ENCODE measurements around the gene STXBP1.

STXBP1 gene

DNA sequence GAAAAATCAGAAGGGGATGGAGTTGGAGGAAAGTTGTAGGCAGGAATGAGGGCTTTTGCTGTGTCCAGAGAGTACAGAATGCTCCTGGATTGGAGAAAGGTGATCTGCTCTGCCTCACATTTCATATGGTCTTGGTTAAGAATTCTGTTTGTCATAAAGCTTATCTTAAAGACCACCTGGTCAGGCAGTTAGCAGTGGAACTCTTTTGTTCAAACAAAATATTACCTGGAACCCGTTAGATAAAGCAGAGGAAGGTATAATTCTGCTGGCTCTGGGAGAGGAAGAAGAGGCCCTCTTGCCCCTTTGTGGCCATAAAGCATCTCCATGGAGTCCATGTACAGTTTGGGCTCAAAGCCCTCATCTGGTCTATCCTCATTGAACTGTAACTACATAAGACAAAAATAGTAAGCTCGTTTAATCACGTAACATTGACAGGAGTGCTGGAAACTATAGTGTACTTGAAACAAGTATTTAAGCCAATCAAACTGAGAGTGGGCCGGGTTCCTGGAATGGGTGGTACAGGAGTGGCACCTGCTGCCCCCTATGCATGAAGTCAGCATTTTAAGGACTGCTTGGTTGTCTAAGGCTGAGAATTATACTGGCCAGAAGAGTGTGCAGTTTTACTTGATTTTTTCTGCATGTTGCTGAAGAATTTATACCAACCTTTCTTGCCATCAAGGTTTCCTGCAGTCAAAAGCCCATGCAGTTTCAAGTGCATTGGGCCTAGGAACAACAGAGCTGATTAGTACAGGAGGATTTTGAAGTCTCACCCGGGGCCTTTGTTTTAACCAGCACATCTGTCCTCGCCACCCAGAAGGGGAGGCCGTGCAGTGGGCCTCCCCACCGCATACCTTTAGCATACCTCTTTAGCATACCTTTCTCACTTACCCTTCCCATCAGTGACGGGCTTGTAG, 39.9 kb downstream of the STXBP1 start:
- no peak for DNase-seq (ENCODE audit: extremely low read depth in 1 of 2, low read depth in 1 of 2)

DNA sequence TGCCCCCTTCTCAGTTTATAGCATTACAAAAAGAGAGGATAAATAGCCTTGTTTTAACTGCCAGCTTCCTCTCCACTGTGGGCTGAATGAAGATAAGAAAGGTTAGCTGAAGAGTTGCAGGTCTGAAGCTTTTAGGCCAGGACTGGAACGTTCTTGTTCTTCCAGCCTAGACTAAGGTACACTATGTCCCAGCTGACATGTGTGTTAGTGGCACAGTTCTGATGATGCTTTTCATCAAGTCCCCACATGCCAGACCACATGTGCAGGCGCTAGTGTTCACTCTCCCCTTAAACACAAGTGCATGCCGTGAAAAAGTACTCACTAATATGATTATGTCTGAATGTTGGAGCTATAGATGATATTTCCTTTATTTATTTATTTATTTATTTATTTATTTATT, 40.7 kb downstream of the STXBP1 start:
- no peak for DNase-seq (ENCODE audit: extremely low read depth in 1 of 2, low read depth in 1 of 2)

DNA sequence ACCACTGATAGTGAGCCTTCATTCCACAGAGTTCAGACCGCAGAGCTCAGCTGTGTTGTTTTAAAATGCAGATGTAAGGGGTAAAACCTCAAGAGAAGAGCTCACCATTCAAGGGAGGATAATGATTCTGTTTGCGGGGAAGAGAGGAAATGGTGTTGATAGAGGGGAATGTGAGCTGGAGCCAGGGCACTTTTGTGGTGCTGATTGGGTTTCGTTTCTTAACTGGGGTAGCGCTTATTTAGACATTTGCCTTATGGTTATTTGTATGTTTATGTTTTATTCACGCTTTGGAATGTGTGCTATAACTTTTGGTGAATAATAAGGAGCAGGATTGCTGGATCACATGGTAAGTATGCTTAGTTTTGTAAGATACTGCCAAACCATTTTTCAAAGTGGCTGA, 42.5 kb downstream of the STXBP1 start:
- DNase-seq (ENCODE audit: extremely low read depth in 1 of 2, low read depth in 1 of 2), result no peak

- DNase-seq (ENCODE audit: extremely low read depth in 1 of 2, low read depth in 1 of 2), result no peak
These were observed 46.4 kb downstream of the STXBP1 start for GRCh38 chr9:127658428-127658827.

GRCh38 chr9:127660886-127661741, 49.0 kb downstream of the STXBP1 start:
- DNase-seq (ENCODE audit: extremely low read depth in 1 of 2, low read depth in 1 of 2), result no peak

GRCh38 chr9:127662617-127663016, 50.5 kb downstream of the STXBP1 start:
- DNase-seq (ENCODE audit: extremely low read depth in 1 of 2, low read depth in 1 of 2), result no peak

DNA sequence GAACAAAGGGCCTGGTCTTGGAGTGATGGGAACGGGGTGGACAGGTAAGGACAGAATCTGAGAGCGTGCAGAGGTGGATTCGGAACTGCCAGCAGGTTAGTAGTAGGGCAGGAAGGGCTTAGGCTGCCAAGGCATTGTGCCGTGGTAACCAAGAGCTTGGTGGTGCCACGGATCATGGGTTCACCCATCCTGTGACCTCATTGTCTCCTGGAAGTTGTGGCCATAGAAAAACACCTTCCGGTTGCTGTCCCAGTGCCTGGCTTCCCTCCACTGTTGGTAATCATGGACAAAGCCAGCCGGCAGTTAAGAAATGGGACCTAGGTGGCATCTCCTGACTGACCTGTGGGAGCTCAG, 52.2 kb downstream of the STXBP1 start:
- DNase-seq (ENCODE audit: extremely low read depth in 1 of 2, low read depth in 1 of 2), result no peak

DNA sequence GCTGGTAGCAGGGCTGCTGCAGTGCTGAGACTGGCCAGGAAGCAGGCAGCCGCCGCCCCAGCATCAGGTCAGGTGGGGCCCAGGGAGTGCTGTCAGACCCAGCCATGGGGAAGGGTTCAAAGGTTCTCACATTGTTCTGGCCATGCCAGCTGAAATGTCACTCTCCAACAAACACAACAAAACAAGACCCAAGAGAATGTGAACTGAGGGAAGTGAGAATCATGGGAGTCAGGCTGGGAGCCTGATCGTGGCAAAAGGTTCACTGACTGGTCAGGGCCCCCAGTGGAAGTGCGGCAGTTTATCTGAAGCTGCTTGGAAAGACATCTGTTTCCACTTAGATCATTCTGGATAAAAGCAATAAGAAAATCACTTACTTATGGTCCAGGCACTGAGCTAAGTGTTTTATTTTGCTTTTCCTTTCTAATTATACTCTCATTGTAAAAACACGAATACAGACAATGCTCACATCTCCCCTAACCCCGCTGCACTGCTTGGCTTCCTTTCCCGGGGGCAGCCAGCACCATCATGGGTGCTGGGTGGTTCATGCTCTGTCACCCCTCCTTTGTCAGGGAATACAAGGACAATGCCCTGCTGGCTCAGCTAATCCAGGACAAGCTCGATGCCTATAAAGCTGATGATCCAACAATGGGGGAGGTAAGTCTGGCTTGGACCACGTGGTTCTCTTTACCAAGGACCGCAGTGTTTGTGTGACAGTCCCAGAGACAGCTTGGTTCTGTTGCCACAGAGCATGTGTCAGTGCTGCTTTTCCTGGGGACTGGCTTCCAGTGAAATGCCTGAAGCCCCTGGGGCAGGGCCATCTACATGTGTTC, 52.8 kb downstream of the STXBP1 start:
- no peak for DNase-seq (ENCODE audit: extremely low read depth in 1 of 2, low read depth in 1 of 2)

GRCh38 chr9:127667127-127667844, 55.2 kb downstream of the STXBP1 start:
- DNase-seq (ENCODE audit: extremely low read depth in 1 of 2, low read depth in 1 of 2), result no peak

DNA sequence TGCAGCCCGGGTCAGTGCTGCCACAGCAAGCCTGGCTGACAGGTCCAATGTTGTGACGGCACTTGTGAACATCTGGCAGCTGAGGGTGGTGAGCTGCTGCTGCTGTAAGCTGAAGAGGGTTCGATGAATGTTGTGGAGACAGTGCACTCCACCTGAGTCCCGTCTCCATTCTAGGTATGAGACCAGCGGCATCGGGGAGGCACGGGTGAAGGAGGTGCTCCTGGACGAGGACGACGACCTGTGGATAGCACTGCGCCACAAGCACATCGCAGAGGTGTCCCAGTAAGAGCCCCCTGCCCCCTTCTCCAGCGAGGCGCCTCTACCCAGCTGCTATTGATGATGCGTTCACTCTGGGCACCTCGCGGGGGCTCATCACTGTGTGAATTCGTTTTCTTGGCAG, 55.8 kb downstream of the STXBP1 start:
- no peak for DNase-seq (ENCODE audit: extremely low read depth in 1 of 2, low read depth in 1 of 2)

GRCh38 chr9:127673234-127673633, 61.2 kb downstream of the STXBP1 start:
- DNase-seq (ENCODE audit: extremely low read depth in 1 of 2, low read depth in 1 of 2), result no peak

GRCh38 chr9:127676638-127677037, 64.6 kb downstream of the STXBP1 start:
- no peak for DNase-seq (ENCODE audit: extremely low read depth in 1 of 2, low read depth in 1 of 2)

DNA sequence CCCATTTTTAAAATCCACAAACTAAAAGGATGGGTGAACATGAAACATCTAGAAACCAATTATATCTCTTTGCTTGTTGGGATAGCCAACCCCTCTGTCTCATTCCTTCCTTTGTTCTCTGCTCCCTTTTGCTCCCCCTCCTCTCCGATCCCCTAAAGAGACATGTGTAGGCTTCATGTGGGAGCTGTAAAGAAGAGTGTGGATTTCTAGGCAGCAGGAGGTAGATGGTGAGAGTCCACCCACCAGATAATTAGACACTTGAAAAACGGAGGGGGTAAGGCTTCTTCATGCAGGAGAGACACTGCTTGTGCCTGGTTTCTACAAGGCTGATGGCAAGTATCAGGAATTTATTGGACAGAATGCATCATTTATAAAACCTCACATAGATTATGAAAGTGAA, 67.4 kb downstream of the STXBP1 start:
- no peak for DNase-seq (ENCODE audit: extremely low read depth in 1 of 2, low read depth in 1 of 2)

DNA sequence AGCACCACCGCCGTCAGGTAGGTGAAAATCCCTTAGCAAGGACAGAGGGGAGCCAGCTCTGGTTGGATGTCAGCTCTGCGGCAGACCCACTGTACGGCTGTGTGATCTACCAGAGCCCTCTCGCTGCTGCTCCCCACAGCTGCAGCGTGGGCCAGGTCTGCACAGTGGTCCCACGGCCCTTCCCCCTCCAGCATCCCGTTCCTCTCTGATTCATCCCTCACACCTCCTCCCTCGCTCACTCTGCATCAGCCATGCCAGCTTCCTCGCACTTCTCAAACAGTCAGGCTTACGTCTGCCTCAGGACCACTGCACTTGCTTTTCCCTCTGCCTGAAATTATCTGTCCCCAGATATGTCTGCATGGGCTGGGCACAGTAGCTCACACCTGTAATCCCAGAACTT, 68.1 kb downstream of the STXBP1 start:
- DNase-seq (ENCODE audit: extremely low read depth in 1 of 2, low read depth in 1 of 2), result no peak

DNA sequence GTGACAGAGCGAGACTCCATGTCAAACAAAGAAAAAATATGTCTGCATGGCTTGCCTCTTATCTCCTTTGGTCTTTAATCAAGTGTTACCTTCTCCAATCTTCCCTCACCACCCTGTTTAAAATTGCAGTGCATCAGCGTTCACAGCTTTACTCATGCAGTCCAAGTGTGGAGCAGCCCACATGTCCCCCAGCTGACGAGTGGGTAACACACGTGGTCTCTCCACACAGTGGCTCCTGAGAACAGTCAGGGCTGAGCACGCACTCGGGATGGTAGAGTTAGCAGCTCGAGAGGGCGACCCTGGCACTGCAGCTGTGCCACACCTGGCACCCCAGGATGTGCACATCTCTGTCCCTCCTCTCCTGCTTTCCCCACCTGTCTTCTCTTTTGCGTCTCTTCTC, 68.8 kb downstream of the STXBP1 start:
- DNase-seq (ENCODE audit: extremely low read depth in 1 of 2, low read depth in 1 of 2), result no peak

- DNase-seq (ENCODE audit: extremely low read depth in 1 of 2, low read depth in 1 of 2), result no peak
These were observed 70.5 kb downstream of the STXBP1 start for GRCh38 chr9:127682351-127683136.

GRCh38 chr9:127683723-127684122, 71.6 kb downstream of the STXBP1 start:
- DNase-seq (ENCODE audit: extremely low read depth in 1 of 2, low read depth in 1 of 2), result no peak

- DNase-seq (ENCODE audit: extremely low read depth in 1 of 2, low read depth in 1 of 2), result no peak
These were observed 72.5 kb downstream of the STXBP1 start for GRCh38 chr9:127684576-127684975.

- no peak for DNase-seq (ENCODE audit: extremely low read depth in 1 of 2, low read depth in 1 of 2)
These were observed 74.7 kb downstream of the STXBP1 start for GRCh38 chr9:127686461-127687393.

Data from activated CD8-positive, alpha-beta memory T cell treated with anti-CD3 and anti-CD28 coated beads for 1 hour (primary cell).